K562 (cell line): Measurements from ENCODE around the gene CAGE1. TPM values are rescaled to one million over a fixed set of nuclear protein-coding genes. Genes with fewer than 3 reads are reported as not detected.
A peak's percentile ranks its signal among the peaks of the same experiment; 100 is the strongest.

Experiments
- ATAC-seq: fragments of 200-7000 bp; cut with Tn5 transposase; 3 replicates; pipeline ENCODE4 v1.9.1; 2020; ENCODE audit warnings: moderate library complexity
- BruUV-seq: library from RNA; stranded (reverse); fragments of 400-500 nt; replicated peaks from 2 replicates; lab custom pipeline; 2021; lab: Mats Ljungman, UMichigan
- CTCF ChIA-PET: fragments of 300-600 bp; formaldehyde crosslinking; extraction: SDS; loops from one replicate; lab custom pipeline; 2021; ENCODE audit warnings: low intra/inter-chr PET ratio; lab: Yijun Ruan, JAX
- POLR2A ChIA-PET: fragments of 300-600, 350-650 bp; sonication (Branson Sonifier 250); formaldehyde crosslinking; extraction: SDS; loops from one replicate; lab custom pipeline; 2021; ENCODE audit warnings: antibody characterized with exemption, inconsistent platforms; lab: Yijun Ruan, JAX
- DNase-seq, 4 experiments: peaks; one replicate each; pipeline versions ENCODE4 v3.0.0 to v3.0.0-alpha.2; 2011 to 2018; ENCODE audit warnings: low spot score in 3 of 4, mixed read lengths in 3 of 4; ENCODE audit errors: extremely low read depth in 1 of 4
- FAIRE-seq: peaks from 2 replicates; lab custom pipeline; 2011; peaks lifted over from hg19 to GRCh38; lab: Jason Lieb, UNC
- H2AFZ ChIP-seq: 2 replicates; pipeline ENCODE4 v1.6.0; 2011; ENCODE audit warnings: low read depth, low read length, control low read depth, inconsistent platforms
- H3K27ac ChIP-seq: fragments of 200-600 bp; 3 replicates; pipeline ENCODE4 v1.8.0; 2011; ENCODE audit warnings: low read depth, mild to moderate bottlenecking, control low read depth, inconsistent platforms, low read length, moderate library complexity, mixed read lengths; ENCODE audit errors: extremely low read depth
- H3K27me3 ChIP-seq, 2 experiments: fragments of 300-600 bp in 1 of 2; 2 replicates in 1 of 2; 3 replicates in 1 of 2; pipeline versions ENCODE4 v1.6.0 to v1.8.0; 2011; ENCODE audit warnings: inconsistent platforms in 2 of 2, low read length in 2 of 2, mild to moderate bottlenecking in 1 of 2, mixed read lengths in 1 of 2, moderate library complexity in 1 of 2; ENCODE audit not compliant: control insufficient read depth in 2 of 2, insufficient read depth in 2 of 2
- H3K36me3 ChIP-seq: fragments of 300-600 bp; 3 replicates; pipeline ENCODE4 v1.8.0; 2011; ENCODE audit warnings: mild to moderate bottlenecking, low read length, inconsistent platforms; ENCODE audit not compliant: control insufficient read depth, insufficient read depth
- H3K4me1 ChIP-seq, 2 experiments: fragments of 200-600 bp in 1 of 2; replicated peaks in 1 of 2; 2 replicates in 1 of 2; 3 replicates in 1 of 2; pipeline versions ENCODE4 v1.5.1 to v1.8.0; 2011; ENCODE audit warnings: inconsistent platforms in 2 of 2, low read length in 2 of 2, mild to moderate bottlenecking in 1 of 2, mixed read lengths in 1 of 2, moderate library complexity in 1 of 2; ENCODE audit not compliant: control insufficient read depth in 2 of 2, insufficient read depth in 2 of 2
- H3K4me2 ChIP-seq: 2 replicates; pipeline ENCODE4 v1.6.1; 2011; ENCODE audit warnings: low read length, control low read depth, inconsistent platforms, mixed read lengths; ENCODE audit not compliant: insufficient read depth
- H3K4me3 ChIP-seq: fragments of 200-600 bp; sonication (generic), shearing (Covaris generic); 2 replicates; pipeline ENCODE4 v1.5.1; 2016; ENCODE audit warnings: control low read depth, inconsistent platforms
- H3K79me2 ChIP-seq: fragments of 200-600 bp; 3 replicates; pipeline ENCODE4 v1.8.0; 2011; ENCODE audit warnings: low read length, inconsistent platforms; ENCODE audit not compliant: control insufficient read depth, insufficient read depth
- H3K9ac ChIP-seq, 2 experiments: 2 replicates each; pipeline versions ENCODE4 v1.6.0 to v1.6.1; 2011; ENCODE audit warnings: low read depth in 2 of 2, low read length in 2 of 2, control low read depth in 1 of 2, inconsistent platforms in 1 of 2, mild to moderate bottlenecking in 1 of 2, mixed read lengths in 1 of 2; ENCODE audit not compliant: insufficient read depth in 1 of 2
- H3K9me1 ChIP-seq: one replicate; pipeline ENCODE4 v1.6.0; 2011; ENCODE audit warnings: inconsistent platforms, mild to moderate bottlenecking, low read length, moderate library complexity; ENCODE audit not compliant: control insufficient read depth, insufficient read depth
- H3K9me3 ChIP-seq: replicated peaks from 2 replicates; pipeline ENCODE4 v1.5.1; 2011; ENCODE audit warnings: low read depth, low read length, inconsistent platforms; ENCODE audit not compliant: control insufficient read depth, insufficient read depth
- H4K20me1 ChIP-seq: replicated peaks from 2 replicates; pipeline ENCODE4 v1.6.1; 2011; ENCODE audit warnings: low read length, inconsistent platforms, mixed read lengths; ENCODE audit not compliant: control insufficient read depth, insufficient read depth
- CXXC5 ChIP-seq: fragments of 250-450 bp; sonication (Bioruptor Pico); IDR thresholded peaks from 2 replicates; pipeline ENCODE4 v1.8.0; 2022; ENCODE audit warnings: inconsistent platforms, mild to moderate bottlenecking, moderate library complexity
- IRF1 ChIP-seq: sonication (generic); formaldehyde crosslinking; IDR thresholded peaks from 2 replicates; pipeline ENCODE4 v1.8.0; 2022; ENCODE audit warnings: missing genetic modification reagents, mild to moderate bottlenecking, borderline replicate concordance
- LEF1 ChIP-seq: fragments of 450-650 bp; IDR thresholded peaks from 2 replicates; pipeline ENCODE4 v1.6.1; 2016; ENCODE audit warnings: mild to moderate bottlenecking
- NR3C1 ChIP-seq: sonication (generic); formaldehyde crosslinking; IDR thresholded peaks from 2 replicates; pipeline ENCODE4 v1.8.1; 2022; ENCODE audit warnings: missing genetic modification reagents
- SMAD1 ChIP-seq: fragments of 150-350 bp; IDR thresholded peaks from 2 replicates; pipeline ENCODE4 v1.6.1; 2014; ENCODE audit warnings: low read length, low read depth; ENCODE audit not compliant: partially characterized antibody
- THRB ChIP-seq: fragments of 450-650 bp; formaldehyde crosslinking; conservative IDR thresholded peaks from 2 replicates; pipeline ENCODE4 v1.4.0; 2022; ENCODE audit warnings: mild to moderate bottlenecking, missing genetic modification characterization
- ZNF212 ChIP-seq: fragments of 450-650 bp; formaldehyde crosslinking; IDR thresholded peaks from 2 replicates; pipeline ENCODE4 v1.4.0; 2020; ENCODE audit warnings: mild to moderate bottlenecking
- ZNF24 ChIP-seq: fragments of 450-650 bp; IDR thresholded peaks from 2 replicates; pipeline ENCODE4 v1.6.1; 2016
- ZNF316 ChIP-seq: fragments of 450-650 bp; IDR thresholded peaks from 2 replicates; pipeline ENCODE4 v1.6.1; 2016
- ZNF583 ChIP-seq: fragments of 250-450 bp; sonication (Bioruptor Pico); IDR thresholded peaks from 2 replicates; pipeline ENCODE4 v1.4.0; 2020
- WGBS: fragments of 100-300 bp; shearing (Covaris generic); methylation state at CpG from one replicate; pipeline ENCODE4 v1.1.6; 2016; ENCODE audit warnings: low coverage, mixed read lengths; ENCODE audit not compliant: insufficient coverage; ENCODE audit errors: missing lambda C conversion rate; 5-methylcytosine and 5-hydroxymethylcytosine counted together
- in situ Hi-C: fragments of 300-500 bp; cut with MboI; formaldehyde crosslinking; loops from 4 replicates; pipeline ENCODE4 v1.15.0; 2018; ENCODE audit warnings: inconsistent platforms, mixed read lengths
- intact Hi-C: fragments of 100-400 bp; cut with micrococcal nuclease; formaldehyde crosslinking; loops from 2 replicates; pipeline ENCODE4 v1.14.2; 2022
- polyA plus RNA-seq, 8 experiments: library from polyadenylated mRNA; depleted of rRNA in 4 of 8; stranded (reverse) in 5 of 8; unstranded in 3 of 8; fragments of >200 nt; fragmentation: Nextera tagmentation in 2 of 8; fragmentation: Illumina TruSeq in 1 of 8; extraction: Ambion mirVana in 2 of 8; extraction: Trizol in 1 of 8; gene quantifications; 2 replicates each; pipeline versions ENCODE4 v1.2.1 to v1.2.3, GENCODE V29; 2011 to 2014; ENCODE audit warnings: inconsistent platforms in 1 of 8, missing spikeins in 1 of 8
- total RNA-seq, 7 experiments: library from RNA; depleted of rRNA in 6 of 7; stranded (reverse); fragments of >200 nt in 6 of 7; fragmentation: Illumina TruSeq in 2 of 7; extraction: Trizol in 2 of 7; gene quantifications; 2 replicates each; pipeline versions ENCODE4 v1.2.1 to v1.2.3, GENCODE V29; 2011 to 2021; ENCODE audit warnings: low replicate concordance in 1 of 7

CAGE1 gene
- total and polyA plus RNA-seq, 9 of the 15 experiments (the other 6 are each of a cell fraction or from before 2014, with no cell fraction given): 0.13 to 0.33 (median 0.18) TPM; not detected in 4

GRCh38 chr6:7401075-7401474, 11.5 kb upstream of the CAGE1 start:
- intact Hi-C loops: no loop called here
- no peak overlapping the region for H3K4me3 ChIP-seq
- H3K9me1 ChIP-seq: no peaks in the 10 kb centered on the region
- H3K79me2 ChIP-seq: no peaks in the 10 kb centered on the region
- BruUV-seq: no TSS peak
- DNase-seq: no peak
- no peaks in the 10 kb centered on the region for H4K20me1 ChIP-seq
- ChIA-PET CTCF (interaction anchor here (0.7 kb wide), 1 partner anchor 714 kb away, joined by 4 read pairs; no protein-coding TSS in a partner anchor), POLR2A (interaction anchor here (0.5 to 0.7 kb wide), 2 partner anchors 56 to 77 kb away, joined by 3 read pairs; no protein-coding TSS in a partner anchor)
- TF ChIP-seq ZNF212 (CRISPR knock-in tag) (no peak), LEF1 (no peak), ZNF316 (peak; percentile 39; the same call in 1 of the 2 replicates)
- no peak for FAIRE-seq
- no peak overlapping the region for H3K9ac ChIP-seq
- ATAC-seq: no peak
- no peak overlapping the region for H2AFZ ChIP-seq
- H3K27ac ChIP-seq: no peak overlapping the region
- no peak overlapping the region for H3K4me2 ChIP-seq
- WGBS: 91% methylated on average over 3 of the region's 3 CpGs
- H3K36me3 ChIP-seq: peaks cover 94% of the 10 kb centered on the region
- H3K27me3 ChIP-seq: no peaks in the 10 kb centered on the region
- no peaks in the 10 kb centered on the region for H3K9me3 ChIP-seq
- no peaks in the 10 kb centered on the region for H3K4me1 ChIP-seq
- in situ Hi-C loops: no loop called here

- CTCF ChIA-PET: no interaction called here
- Histone ChIP-seq H3K4me3 (no peak overlapping the region), H3K9me1 (no peaks in the 10 kb centered on the region), H3K27ac (no peak overlapping the region), H4K20me1 (no peaks in the 10 kb centered on the region; the same call in 1 of the 2 replicates), H3K4me1 (peaks cover 20 to 21% of the 10 kb centered on the region in 2 experiments; a peak in 4 of 5 replicates), H2AFZ (no peak overlapping the region), H3K9ac (peak overlapping the region in 1 of 2 experiments; percentile 71; a peak in 2 of 4 replicates), H3K36me3 (peaks cover 54% of the 10 kb centered on the region), H3K79me2 (peaks cover 50% of the 10 kb centered on the region), H3K27me3 (no peaks in the 10 kb centered on the region), H3K4me2 (no peak overlapping the region), H3K9me3 (no peaks in the 10 kb centered on the region)
- no peak for DNase-seq
- 93% methylated on average over 6 of the region's 6 CpGs for WGBS
- no TSS peak for BruUV-seq
- POLR2A ChIA-PET: interaction anchor here (1.9 kb wide), 1 partner anchor 10 kb away, joined by 5 read pairs; no protein-coding TSS in a partner anchor
- no peak for FAIRE-seq
- ATAC-seq: no peak
- in situ Hi-C loops: no loop called here
- intact Hi-C loops: no loop called here
- TF ChIP-seq CXXC5: no peak
- no peak for TF ChIP-seq IRF1 (CRISPR knock-in tag)
- TF ChIP-seq ZNF24: no peak
- no peak for TF ChIP-seq SMAD1
- TF ChIP-seq ZNF583 (CRISPR knock-in tag): no peak
- no peak for TF ChIP-seq NR3C1
- no peak for TF ChIP-seq THRB (CRISPR knock-in tag)
Measured at GRCh38 chr6:7392402-7392801, 2.9 kb upstream of the CAGE1 start.
